Panc1 (cell line): ENCODE data around the gene IL17REL. TPM values are rescaled to one million over a fixed set of nuclear protein-coding genes. Genes with fewer than 3 reads are reported as not detected.

Experiments used
- ATAC-seq: fragments of 200-7000 bp; cut with Tn5 transposase; 2 replicates; pipeline ENCODE4 v1.9.1; 2020; ENCODE audit warnings: mild to moderate bottlenecking, moderate library complexity
- BruUV-seq: library from RNA; stranded (reverse); fragments of 400-500 nt; replicated peaks from 2 replicates; lab custom pipeline; 2021; lab: Mats Ljungman, UMichigan
- CTCF ChIA-PET: fragments of 300-600 bp; sonication (Branson Sonifier 250); formaldehyde crosslinking; loops from one replicate; lab custom pipeline; 2022; ENCODE audit warnings: antibody characterized with exemption; lab: Charles Lee
- POLR2A ChIA-PET: fragments of 300-600 bp; sonication (Branson Sonifier 250); formaldehyde crosslinking; loops from one replicate; lab custom pipeline; 2022; ENCODE audit warnings: antibody characterized with exemption; lab: Charles Lee
- DNase-seq: peaks from one replicate; pipeline ENCODE4 v3.0.0-alpha.2; 2010; ENCODE audit warnings: low read depth, low spot score
- H3K27ac ChIP-seq: 2 replicates; pipeline ENCODE4 v1.5.1; 2011; ENCODE audit warnings: mild to moderate bottlenecking, low read length, inconsistent platforms
- H3K27me3 ChIP-seq: fragments of 200-500 bp; sonication (Bioruptor generic); 2 replicates; pipeline ENCODE4 v1.6.0; 2014; ENCODE audit warnings: low read length, inconsistent platforms; ENCODE audit not compliant: control insufficient read depth, insufficient read depth
- H3K36me3 ChIP-seq: fragments of 200-500 bp; sonication (Bioruptor generic); 2 replicates; pipeline ENCODE4 v1.5.1; 2014; ENCODE audit warnings: inconsistent platforms, mild to moderate bottlenecking, low read length, moderate library complexity; ENCODE audit not compliant: control insufficient read depth, insufficient read depth
- H3K4me1 ChIP-seq: 2 replicates; pipeline ENCODE4 v1.5.1; 2011; ENCODE audit warnings: inconsistent platforms, mild to moderate bottlenecking, low read length, moderate library complexity; ENCODE audit not compliant: control insufficient read depth, insufficient read depth
- H3K4me3 ChIP-seq, 2 experiments: 2 replicates each; pipeline ENCODE4 v1.5.1; 2011 to 2012; ENCODE audit warnings: low read depth in 2 of 2, low read length in 2 of 2, mild to moderate bottlenecking in 2 of 2, inconsistent platforms in 1 of 2, moderate library complexity in 1 of 2
- H3K9me3 ChIP-seq: fragments of 200-500 bp; sonication (Bioruptor generic); 2 replicates; pipeline ENCODE4 v1.5.1; 2014; ENCODE audit warnings: low read depth, mild to moderate bottlenecking, inconsistent platforms, low read length, moderate library complexity; ENCODE audit not compliant: control insufficient read depth, insufficient read depth
- CTCF ChIP-seq: fragments of 450-650 bp; IDR thresholded peaks from 2 replicates; pipeline ENCODE4 v1.5.1; 2017; ENCODE audit warnings: mild to moderate bottlenecking
- POLR2AphosphoS5 ChIP-seq: IDR thresholded peaks from 2 replicates; pipeline ENCODE4 v1.6.1; 2012; ENCODE audit warnings: mild to moderate bottlenecking, low read depth, low read length, moderate library complexity
- REST ChIP-seq, 2 experiments: IDR thresholded peaks; 2 replicates each; pipeline ENCODE4 v1.6.1; 2011 to 2012; ENCODE audit warnings: low read depth in 2 of 2, control low read depth in 1 of 2, low read length in 1 of 2, mild to moderate bottlenecking in 1 of 2, moderate library complexity in 1 of 2; ENCODE audit not compliant: insufficient read depth in 1 of 2
- SIN3A ChIP-seq: IDR thresholded peaks from 2 replicates; pipeline ENCODE4 v1.6.1; 2012; ENCODE audit warnings: low read depth, mild to moderate bottlenecking, low read length, moderate library complexity, borderline replicate concordance; ENCODE audit not compliant: insufficient read depth
- TCF7L2 ChIP-seq: IDR thresholded peaks from 2 replicates; pipeline ENCODE4 v1.6.1; 2011; ENCODE audit warnings: mild to moderate bottlenecking, low read depth, low read length, inconsistent platforms
- in situ Hi-C: cut with HindIII; loops from 2 replicates; pipeline ENCODE4 v1.10.0; 2016; ENCODE audit warnings: low sequenced_read_pairs, low pct_unique_long_range_greater_than_20kb
- intact Hi-C: fragments of 100-400 bp; cut with micrococcal nuclease; formaldehyde crosslinking; loops from one replicate; pipeline ENCODE4 v1.10.0; 2022; ENCODE audit not compliant: unreplicated experiment
- total RNA-seq: library from RNA; stranded (reverse); gene quantifications from one replicate; pipeline ENCODE4 v1.2.1, GENCODE V29; 2021; ENCODE audit not compliant: unreplicated experiment

IL17REL gene
- total RNA-seq, 1 experiment from 2014 or later, result 0.82 TPM

GRCh38 chr22:49963647-49964026 lies 48.9 kb downstream of the IL17REL start:
- no peak for TF ChIP-seq CTCF
- TF ChIP-seq TCF7L2, result no peak
- TF ChIP-seq REST (IDR thresholded peaks at IDR 0.05; ENCODE audit: insufficient read depth in 1 of 2, low read depth in 2 of 2, low read length in 1 of 2), result no peak
- no peak for TF ChIP-seq POLR2AphosphoS5
- no peak for TF ChIP-seq SIN3A
- Histone ChIP-seq H3K4me1 (peaks cover 60% of the 10 kb centered on the region), H3K36me3 (no peaks in the 10 kb centered on the region; the same call in none of the 2 replicates), H3K4me3 (peak overlapping the region; percentile 70 to 71), H3K27ac (peak overlapping the region; percentile 74), H3K9me3 (no peaks in the 10 kb centered on the region), H3K27me3 (no peaks in the 10 kb centered on the region)
- DNase-seq (no peak), ATAC-seq (no peak)
- POLR2A ChIA-PET, result no interaction called here
- in situ Hi-C loops (no loop called here), intact Hi-C loops (no loop called here)
- BruUV-seq, result TSS peak; percentile 77
- CTCF ChIA-PET, result no interaction called here

- no peak for DNase-seq
- 0 out of 2 replicates have a peak, but pooled peaks have one; percentile 0 for ATAC-seq
- Histone ChIP-seq H3K4me1 (peaks cover 58% of the 10 kb centered on the region), H3K27me3 (no peaks in the 10 kb centered on the region), H3K9me3 (no peaks in the 10 kb centered on the region), H3K4me3 (peak overlapping the region; percentile 70 to 71), H3K27ac (peak overlapping the region; percentile 74), H3K36me3 (no peaks in the 10 kb centered on the region; the same call in none of the 2 replicates)
- in situ Hi-C loops, result no loop called here
- intact Hi-C loops, result no loop called here
- no TSS peak for BruUV-seq
- TF ChIP-seq POLR2AphosphoS5, result no peak
- TF ChIP-seq REST (IDR thresholded peaks at IDR 0.05; ENCODE audit: insufficient read depth in 1 of 2, low read depth in 2 of 2, low read length in 1 of 2), result no peak
- TF ChIP-seq SIN3A, result no peak
- TF ChIP-seq TCF7L2, result no peak
- no peak for TF ChIP-seq CTCF
- POLR2A ChIA-PET, result interaction anchor here (0.7 kb wide), 2 partner anchors 11 to 30 kb away, joined by 3 to 4 read pairs; no protein-coding TSS in a partner anchor
- CTCF ChIA-PET, result interaction anchor here (0.6 kb wide), 2 partner anchors 89 to 186 kb away, joined by 3 to 5 read pairs; no protein-coding TSS in a partner anchor
Measured at GRCh38 chr22:49962751-49963646, 49.6 kb downstream of the IL17REL start.
